NCI-H82 (cell line): ENCODE data around the gene AOC1.
"Not testable (repeated sequence)": the region's sequence is repeated elsewhere in the genome, so short reads cannot be mapped to it uniquely, and the experiment has no call there.

Source experiments
- DNase-seq: peaks from one replicate; lab custom pipeline; 2025; lab: John Stamatoyannopoulos, UW

AOC1 gene

DNA sequence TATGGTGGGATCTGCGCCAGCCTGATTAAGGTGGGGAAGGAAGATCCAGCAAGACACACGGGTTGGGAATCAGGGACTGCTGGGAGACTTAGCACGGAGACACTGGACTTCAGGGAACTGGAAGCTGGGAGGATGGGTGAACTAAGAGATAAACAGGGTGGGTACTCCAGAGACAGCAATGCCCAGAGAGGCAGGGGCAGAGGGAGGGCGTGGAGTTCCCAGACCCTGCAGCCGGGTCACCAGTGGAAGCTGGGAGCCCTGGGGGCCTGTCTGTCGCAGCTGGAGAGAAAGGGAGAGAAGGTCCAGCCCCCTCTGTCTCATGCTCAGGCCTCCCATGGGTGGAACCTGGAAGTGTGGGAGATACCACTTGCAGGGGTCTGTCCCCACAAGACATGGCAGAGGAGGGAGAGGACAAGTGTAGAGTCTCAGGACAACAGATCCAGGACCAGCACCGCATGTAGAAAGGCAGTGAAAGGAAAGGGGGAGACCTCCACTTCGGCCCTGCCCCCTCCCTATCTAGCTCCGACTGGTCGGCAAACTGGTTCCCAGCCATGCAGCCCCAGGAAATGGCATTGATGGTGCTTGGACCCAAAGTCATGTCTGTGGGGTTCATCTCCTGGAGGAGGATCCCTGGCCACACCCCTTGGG lies 44.4 kb downstream of the AOC1 start:
- no peak for DNase-seq

GRCh38 chr7:150897502-150898474 lies 45.5 kb downstream of the AOC1 start:
- no peak for DNase-seq

- DNase-seq = peak; percentile 84
Observed at GRCh38 chr7:150898475-150899011, 46.2 kb downstream of the AOC1 start.

- no peak for DNase-seq
Observed at GRCh38 chr7:150900675-150901074, 48.4 kb downstream of the AOC1 start.

DNA sequence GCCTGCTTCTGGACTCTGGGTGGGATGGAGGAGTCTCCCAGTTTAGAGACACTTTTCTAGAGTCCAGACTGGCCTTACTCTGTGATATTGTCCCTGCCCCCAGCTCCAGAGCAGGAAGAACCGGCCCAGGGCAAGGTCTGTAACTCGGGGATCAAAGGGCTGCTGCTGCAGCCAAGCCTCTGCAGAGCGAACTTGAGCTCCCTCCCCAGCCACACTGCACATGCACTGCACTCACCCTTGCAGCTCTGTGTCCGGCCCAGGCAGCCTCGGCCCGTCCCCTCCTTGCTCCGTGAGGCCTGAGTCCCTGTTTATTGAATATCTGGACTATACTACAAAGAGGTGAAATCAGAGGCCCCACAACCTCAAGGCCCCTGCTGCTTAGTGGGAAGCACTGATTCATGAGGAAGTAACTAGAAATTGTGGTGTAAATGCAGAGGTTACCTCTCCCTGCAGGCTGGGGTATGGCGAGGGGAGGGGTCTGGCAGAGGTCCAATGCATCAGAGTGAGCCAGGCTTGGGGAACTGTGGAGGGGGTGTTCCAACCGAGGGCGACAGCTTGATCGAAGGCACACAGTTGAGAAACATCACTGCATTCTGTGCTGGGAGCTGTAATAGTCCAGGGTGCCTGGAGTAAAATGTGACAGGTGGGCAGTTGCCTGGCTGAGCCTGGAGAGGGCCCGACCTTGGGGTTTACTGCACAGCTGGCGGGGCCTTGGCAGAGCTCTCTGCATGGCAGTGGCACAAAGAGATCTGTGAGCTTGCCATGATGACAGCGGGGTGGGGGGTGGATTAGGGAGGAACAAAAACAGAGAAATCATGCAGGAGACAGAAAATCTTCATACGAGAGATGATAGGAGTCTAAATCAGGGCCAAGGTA lies 49.1 kb downstream of the AOC1 start:
- DNase-seq = peak; percentile 68

GRCh38 chr7:150902078-150903033 lies 50.0 kb downstream of the AOC1 start:
- no peak for DNase-seq

GRCh38 chr7:150903606-150904005 lies 51.3 kb downstream of the AOC1 start:
- no peak for DNase-seq

GRCh38 chr7:150904011-150904909 lies 51.9 kb downstream of the AOC1 start:
- DNase-seq = no peak

DNA sequence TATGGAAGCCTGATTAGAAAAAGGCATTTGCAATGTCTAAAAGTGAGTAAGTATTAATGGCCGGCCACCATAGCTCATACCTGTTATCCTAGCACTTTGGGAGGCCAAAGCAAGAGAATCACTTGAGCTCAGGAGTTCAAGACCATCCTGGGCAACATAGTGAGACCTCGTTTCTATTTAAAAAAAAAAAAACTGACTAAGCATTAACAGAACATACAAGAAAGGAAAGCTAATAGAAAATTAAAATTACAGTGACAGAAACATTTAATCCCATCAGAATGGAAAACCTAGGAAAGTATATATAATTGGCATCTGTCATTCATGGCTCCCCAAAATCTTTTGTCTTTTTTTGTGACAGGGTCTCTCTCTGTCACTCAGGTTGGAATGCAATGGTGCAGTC lies 55.9 kb downstream of the AOC1 start:
- DNase-seq = no peak

GRCh38 chr7:150909200-150909995 lies 57.1 kb downstream of the AOC1 start:
- DNase-seq = no peak

DNA sequence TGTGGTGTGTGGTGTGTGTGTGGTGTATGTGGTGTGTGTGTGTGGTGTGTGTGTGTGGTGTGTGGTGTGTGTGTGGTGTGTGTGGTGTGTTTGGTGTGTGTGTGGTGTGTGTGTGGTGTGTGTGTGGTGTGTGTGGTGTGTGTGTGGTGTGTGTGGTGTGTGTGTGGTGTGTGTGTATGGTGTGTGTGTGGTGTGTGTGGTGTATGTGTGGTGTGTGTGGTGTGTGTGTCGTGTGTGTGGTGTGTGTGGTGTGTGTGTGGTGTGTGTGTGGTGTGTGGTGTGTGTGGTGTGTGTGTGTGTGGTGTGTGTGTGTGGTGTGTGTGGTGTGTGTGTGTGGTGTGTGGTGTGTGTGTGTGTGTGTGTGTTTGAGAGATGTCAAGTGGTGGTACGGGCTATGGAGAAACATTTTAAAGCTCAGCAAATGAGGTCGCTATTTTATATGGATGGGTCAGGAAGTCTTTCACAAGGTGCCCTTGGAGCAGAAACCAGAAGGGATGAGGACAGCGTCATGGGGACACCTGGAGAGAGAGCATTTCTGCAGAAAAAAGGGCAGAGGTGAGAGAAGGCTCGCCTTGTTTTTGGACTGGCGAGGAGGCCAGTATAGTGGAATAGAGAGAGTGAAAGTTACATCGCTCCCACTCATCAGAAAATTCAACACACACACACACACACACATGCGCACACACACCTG lies 58.1 kb downstream of the AOC1 start:
- not testable (repeated sequence) for DNase-seq

DNA sequence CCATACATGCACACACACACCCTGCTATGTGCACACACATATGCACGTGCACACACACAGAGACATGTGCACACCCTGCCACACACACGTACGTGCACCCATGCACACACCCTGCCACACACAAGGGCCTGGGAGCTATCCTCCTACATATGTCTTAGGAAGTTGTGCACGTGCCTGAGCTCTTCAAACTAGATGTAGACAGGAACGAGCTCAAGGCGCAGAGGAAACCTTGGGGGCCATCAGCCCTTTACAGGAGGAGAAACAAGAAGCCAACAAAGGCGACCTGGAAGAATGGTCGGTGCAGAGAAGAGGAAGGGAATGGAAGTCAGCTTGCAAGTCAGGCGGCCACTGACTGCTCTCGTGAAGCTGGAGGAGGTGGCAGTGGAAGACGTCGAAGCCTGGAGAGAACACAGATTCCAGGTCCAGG lies 58.7 kb downstream of the AOC1 start:
- DNase-seq = no peak
